ENCODE measurements around the gene CYP46A1. TPM values are rescaled to one million over a fixed set of nuclear protein-coding genes. Genes with fewer than 3 reads are reported as not detected.

CYP46A1 gene
- total RNA-seq, 4 donors from 2014 or later, result 0.04 to 1.1 TPM; not detected in 2

- no peak overlapping the region for H3K27ac ChIP-seq
- TF ChIP-seq POLR2A (IDR thresholded peaks at IDR 0.05) (no peak), CTCF (IDR thresholded peaks at IDR 0.05) (no peak)
- WGBS, 2 donors, result 94 to 97% methylated on average over 2 of the region's 2 CpGs
- H3K27me3 ChIP-seq, result peaks cover 0 to 4% (median 0%) of the 10 kb centered on the region in 4 donors
- intact Hi-C loops (cut with DNase I), result no loop called here
- no peaks in the 10 kb centered on the region for H3K4me1 ChIP-seq
- DNase-seq, result no peak
- peaks cover 0 to 21% (median 15%) of the 10 kb centered on the region in 3 donors for H3K9me3 ChIP-seq
- no peaks in the 10 kb centered on the region for H3K36me3 ChIP-seq
- H3K4me3 ChIP-seq, result no peak overlapping the region
Measured at GRCh38 chr14:99704037-99704436, 19.9 kb downstream of the CYP46A1 start.

- Histone ChIP-seq H3K27ac (no peak overlapping the region), H3K4me3 (no peak overlapping the region), H3K4me1 (no peaks in the 10 kb centered on the region), H3K27me3 (peaks cover 0 to 4% (median 0%) of the 10 kb centered on the region in 4 donors), H3K36me3 (no peaks in the 10 kb centered on the region), H3K9me3 (peaks cover 0 to 21% (median 15%) of the 10 kb centered on the region in 3 donors)
- no peak for TF ChIP-seq POLR2A (IDR thresholded peaks at IDR 0.05)
- intact Hi-C loops (cut with DNase I), result no loop called here
- no peak for DNase-seq
- WGBS, 2 donors, result 61 to 74% methylated on average over 5 to 8 of the region's 8 CpGs
Measured at GRCh38 chr14:99706107-99706900, 22.2 kb downstream of the CYP46A1 start.

- no peak for DNase-seq
- Histone ChIP-seq H3K27me3 (peaks cover 0 to 4% (median 0%) of the 10 kb centered on the region in 4 donors), H3K27ac (no peak overlapping the region), H3K4me1 (no peaks in the 10 kb centered on the region), H3K4me3 (no peak overlapping the region), H3K9me3 (peaks cover 0 to 15% (median 11%) of the 10 kb centered on the region in 3 donors), H3K36me3 (no peaks in the 10 kb centered on the region)
- TF ChIP-seq POLR2A (IDR thresholded peaks at IDR 0.05) (no peak), CTCF (IDR thresholded peaks at IDR 0.05) (no peak)
- intact Hi-C loops (cut with DNase I), result no loop called here
- 100% methylated on average over 2 of the region's 2 CpGs for WGBS, 2 donors
Measured at GRCh38 chr14:99707420-99707819, 23.3 kb downstream of the CYP46A1 start.

GRCh38 chr14:99707921-99708320, 23.8 kb downstream of the CYP46A1 start:
- DNase-seq, result no peak
- Histone ChIP-seq H3K9me3 (peaks cover 0 to 12% (median 10%) of the 10 kb centered on the region in 3 donors), H3K27me3 (peaks cover 0 to 4% (median 0%) of the 10 kb centered on the region in 4 donors), H3K27ac (no peak overlapping the region), H3K4me3 (no peak overlapping the region), H3K36me3 (no peaks in the 10 kb centered on the region), H3K4me1 (no peaks in the 10 kb centered on the region)
- intact Hi-C loops (cut with DNase I), result no loop called here
- whole genome bisulfite sequencing, 2 donors, result 92 to 100% methylated on average over 2 to 6 of the region's 9 CpGs
- TF ChIP-seq POLR2A (IDR thresholded peaks at IDR 0.05) (no peak), CTCF (IDR thresholded peaks at IDR 0.05) (no peak)

GRCh38 chr14:99708449-99708848, 24.4 kb downstream of the CYP46A1 start:
- 67 to 90% methylated on average over 2 to 3 of the region's 7 CpGs for WGBS, 2 donors

More at GRCh38 chr14:99708449-99708848, 24.4 kb downstream of the CYP46A1 start:
- Histone ChIP-seq H3K4me1 (no peaks in the 10 kb centered on the region), H3K9me3 (peaks cover 0 to 7% (median 4%) of the 10 kb centered on the region in 3 donors), H3K27ac (no peak overlapping the region), H3K36me3 (no peaks in the 10 kb centered on the region), H3K27me3 (peaks cover 0 to 4% (median 0%) of the 10 kb centered on the region in 4 donors), H3K4me3 (no peak overlapping the region)
- intact Hi-C loops (cut with DNase I), result no loop called here
- no peak for TF ChIP-seq CTCF (IDR thresholded peaks at IDR 0.05)
- TF ChIP-seq POLR2A (IDR thresholded peaks at IDR 0.05), result no peak
- no peak for DNase-seq
